ENCODE data around the gene ZNF653.

- no peak for TF ChIP-seq CTCF (conservative IDR thresholded peaks at IDR 0.05; ENCODE audit: low read depth, low read length)
- no peak for TF ChIP-seq EZH2phosphoT487 (IDR thresholded peaks at IDR 0.05; ENCODE audit: borderline replicate concordance, low read length)
- no peak for TF ChIP-seq EZH2 (IDR thresholded peaks at IDR 0.05; ENCODE audit: low read length, unreplicated experiment)
These were observed 4.8 kb upstream of the ZNF653 start for GRCh38 chr19:11510444-11510843.
